22Rv1 (cell line): ENCODE data around the gene HK2.

ENCODE experiments used
- CTCF ChIP-seq: fragments of 450-650 bp; IDR thresholded peaks from 2 replicates; pipeline ENCODE4 v1.5.1; 2017; ENCODE audit warnings: mild to moderate bottlenecking
- ZFX ChIP-seq: fragments of 450-650 bp; IDR thresholded peaks from 2 replicates; pipeline ENCODE4 v1.6.1; 2017; ENCODE audit warnings: antibody characterized with exemption, borderline replicate concordance

- TF ChIP-seq CTCF (no peak), ZFX (no peak)
Observed at GRCh38 chr2:74939919-74940812, 106.2 kb downstream of the HK2 start.
